ENCODE measurements around the gene ABCA10. TPM values are rescaled to one million over a fixed set of nuclear protein-coding genes. Genes with fewer than 3 reads are reported as not detected.
A peak's percentile ranks its signal among the peaks of the same experiment; 100 is the strongest.

ABCA10 gene
- total RNA-seq, 1 donor from 2014 or later: 9.8 TPM

- no peak overlapping the region for H3K27ac ChIP-seq
Measured at GRCh38 chr17:69144331-69145255, 84.0 kb downstream of the ABCA10 start.

GRCh38 chr17:69143683-69144231 is 84.9 kb downstream of the ABCA10 start:
- intact Hi-C loops (cut with DNase I): no loop called here
- H3K27me3 ChIP-seq (ENCODE audit: low read depth): no peaks in the 10 kb centered on the region
- ATAC-seq (no peak), DNase-seq (no peak)
- no peak overlapping the region for H3K4me3 ChIP-seq
- peak overlapping the region; percentile 34 for H3K27ac ChIP-seq
- H3K9me3 ChIP-seq: no peaks in the 10 kb centered on the region
- H3K36me3 ChIP-seq: no peaks in the 10 kb centered on the region
- no peak for TF ChIP-seq CTCF (IDR thresholded peaks at IDR 0.05)
- no peaks in the 10 kb centered on the region for H3K4me1 ChIP-seq

More at GRCh38 chr17:69144331-69145255, 84.0 kb downstream of the ABCA10 start:
- H3K36me3 ChIP-seq: no peaks in the 10 kb centered on the region
- no peaks in the 10 kb centered on the region for H3K4me1 ChIP-seq
- no peaks in the 10 kb centered on the region for H3K9me3 ChIP-seq
- H3K4me3 ChIP-seq: no peak overlapping the region
- no peak for TF ChIP-seq CTCF (IDR thresholded peaks at IDR 0.05)
- DNase-seq (no peak), ATAC-seq (no peak)
- intact Hi-C loops (cut with DNase I): no loop called here
- no peaks in the 10 kb centered on the region for H3K27me3 ChIP-seq (ENCODE audit: low read depth)

- H3K4me1 ChIP-seq: no peaks in the 10 kb centered on the region
- DNase-seq: no peak
- intact Hi-C loops (cut with DNase I): no loop called here
- ATAC-seq: no peak
- no peak for TF ChIP-seq CTCF (IDR thresholded peaks at IDR 0.05)
- no peaks in the 10 kb centered on the region for H3K9me3 ChIP-seq
- peak overlapping the region; percentile 34 for H3K27ac ChIP-seq
- no peak overlapping the region for H3K4me3 ChIP-seq
- H3K27me3 ChIP-seq (ENCODE audit: low read depth): no peaks in the 10 kb centered on the region
- no peaks in the 10 kb centered on the region for H3K36me3 ChIP-seq
Measured at GRCh38 chr17:69143151-69143550, 85.5 kb downstream of the ABCA10 start.

GRCh38 chr17:69142175-69142802 is 86.3 kb downstream of the ABCA10 start:
- intact Hi-C loops (cut with DNase I): no loop called here
- Histone ChIP-seq H3K9me3 (no peaks in the 10 kb centered on the region), H3K27ac (peak overlapping the region; percentile 32), H3K4me3 (peak overlapping the region; percentile 36), H3K4me1 (no peaks in the 10 kb centered on the region), H3K36me3 (no peaks in the 10 kb centered on the region), H3K27me3 (ENCODE audit: low read depth) (no peaks in the 10 kb centered on the region)
- DNase-seq (no peak), ATAC-seq (peak in 1 of 2 donors; percentile 19)
- TF ChIP-seq CTCF (IDR thresholded peaks at IDR 0.05): no peak

GRCh38 chr17:69141431-69142174 is 87.0 kb downstream of the ABCA10 start, which contains the start of gene ABCA6:
ABCA6 (minus strand) TSS chr17:69141895; CDS start chr17:69140703, 1,192 bp downstream.
- H3K27ac ChIP-seq: peak within 1 kb of the TSS; percentile 32
- intact Hi-C loops (cut with DNase I): no loop called here
- H3K4me3 ChIP-seq: peak within 1 kb of the TSS; percentile 36
- no peaks in the 10 kb centered on the region for H3K27me3 ChIP-seq (ENCODE audit: low read depth)
- H3K4me1 ChIP-seq: no peaks in the 10 kb centered on the region
- peak; percentile 52 to 56 for ATAC-seq
- no peak for TF ChIP-seq CTCF (IDR thresholded peaks at IDR 0.05)
- H3K9me3 ChIP-seq: no peaks in the 10 kb centered on the region
- no peaks in the 10 kb centered on the region for H3K36me3 ChIP-seq
- no peak for DNase-seq
